Thymus (tissue), 11 donors: Measurements from ENCODE around the gene KEL. TPM values are rescaled to one million over a fixed set of nuclear protein-coding genes. Genes with fewer than 3 reads are reported as not detected.
"Not testable (repeated sequence)": the region's sequence is repeated elsewhere in the genome, so short reads cannot be mapped to it uniquely, and the experiment has no call there.

Source experiments
- DNase-seq, 9 donors: peaks; one replicate each; pipeline ENCODE4 v3.0.0-alpha.2; 2013; ENCODE audit warnings: low spot score in 9 of 9, low read depth in 6 of 9, missing footprints in 1 of 9
- H3K27ac ChIP-seq, 2 donors: one replicate each; pipeline ENCODE4 v1.5.1; 2013; ENCODE audit warnings: control low read depth in 1 of 2, low read depth in 1 of 2, low read length in 1 of 2, mild to moderate bottlenecking in 1 of 2, moderate library complexity in 1 of 2
- H3K27me3 ChIP-seq, 2 donors: one replicate each; pipeline ENCODE4 v1.5.1; 2013; ENCODE audit warnings: low read length in 1 of 2; ENCODE audit not compliant: control insufficient read depth in 2 of 2, insufficient read depth in 1 of 2
- H3K36me3 ChIP-seq, 2 donors: one replicate each; pipeline ENCODE4 v1.5.1; 2013; ENCODE audit warnings: low read length in 1 of 2, mild to moderate bottlenecking in 1 of 2, moderate library complexity in 1 of 2; ENCODE audit not compliant: control insufficient read depth in 2 of 2, insufficient read depth in 2 of 2
- H3K4me1 ChIP-seq, 2 donors: one replicate each; pipeline ENCODE4 v1.5.1; 2013; ENCODE audit warnings: low read length in 2 of 2; ENCODE audit not compliant: control insufficient read depth in 2 of 2, insufficient read depth in 2 of 2
- H3K4me3 ChIP-seq, 2 donors: one replicate each; pipeline ENCODE4 v1.5.1; 2013; ENCODE audit warnings: low read length in 2 of 2, control low read depth in 1 of 2, mild to moderate bottlenecking in 1 of 2
- H3K9me3 ChIP-seq, 2 donors: one replicate each; pipeline ENCODE4 v1.5.1; 2013; ENCODE audit warnings: low read length in 1 of 2, mild to moderate bottlenecking in 1 of 2; ENCODE audit not compliant: control insufficient read depth in 2 of 2, insufficient read depth in 1 of 2
- WGBS: extraction: QIAGEN DNeasy Blood & Tissue Kit; methylation state at CpG from one replicate; pipeline ENCODE4 v1.1.7; 2013; 5-methylcytosine and 5-hydroxymethylcytosine counted together
- polyA plus RNA-seq: library from polyadenylated mRNA; stranded (reverse); fragments of 200-250 nt; gene quantifications from one replicate; pipeline ENCODE4 v1.2.3, GENCODE V29; 2013
- total RNA-seq: library from RNA; stranded (reverse); fragments of 120-200 nt; gene quantifications from one replicate; pipeline ENCODE4 v1.2.4, GENCODE V29; 2013
- donor health status: healthy.

Gene KEL
- total and polyA plus RNA-seq, 2 donors, result 2.6 to 2.7 TPM

- H3K4me3 ChIP-seq, result no peak overlapping the region
- DNase-seq, result no peak
These were observed 37.6 kb upstream of the KEL start for GRCh38 chr7:142999793-143000192.

DNA sequence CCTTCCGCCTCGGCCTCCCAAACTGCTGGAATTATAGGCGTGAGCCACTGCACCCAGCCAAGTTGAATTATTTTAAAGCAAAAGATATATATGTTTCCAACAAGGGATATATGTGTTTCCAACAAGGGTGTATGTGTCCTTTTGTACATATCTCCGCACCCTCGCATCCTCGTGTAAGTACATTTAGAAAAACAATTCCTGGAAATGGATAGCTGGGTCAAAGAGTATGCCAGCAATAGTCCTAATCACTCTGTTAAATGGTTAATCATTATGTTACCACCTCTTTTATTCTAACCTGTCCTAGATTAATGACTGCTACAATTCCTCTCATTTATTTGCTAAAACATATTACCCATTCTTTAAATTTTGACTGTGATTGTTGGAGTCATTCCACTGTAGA, 36.8 kb upstream of the KEL start:
- no peaks in the 10 kb centered on the region for H3K9me3 ChIP-seq
- no peaks in the 10 kb centered on the region for H3K27me3 ChIP-seq
- WGBS, result 97% methylated on average over 6 of the region's 6 CpGs
- no peak overlapping the region for H3K27ac ChIP-seq
- no peaks in the 10 kb centered on the region for H3K36me3 ChIP-seq
- peaks cover 5 to 12% of the 10 kb centered on the region in 2 donors for H3K4me1 ChIP-seq
- no peak overlapping the region for H3K4me3 ChIP-seq
- DNase-seq, result no peak

More at GRCh38 chr7:142999793-143000192, 37.6 kb upstream of the KEL start:
- H3K36me3 ChIP-seq, result no peaks in the 10 kb centered on the region
- H3K27me3 ChIP-seq, result no peaks in the 10 kb centered on the region
- H3K9me3 ChIP-seq, result no peaks in the 10 kb centered on the region
- H3K27ac ChIP-seq, result no peak overlapping the region
- peaks cover 5 to 19% of the 10 kb centered on the region in 2 donors for H3K4me1 ChIP-seq

- H3K9me3 ChIP-seq, result no peaks in the 10 kb centered on the region
- H3K36me3 ChIP-seq, result no peaks in the 10 kb centered on the region
- no peak for DNase-seq
- H3K4me3 ChIP-seq, result no peak overlapping the region
- WGBS, result 79% methylated on average over 4 of the region's 4 CpGs
- no peak overlapping the region for H3K27ac ChIP-seq
- H3K27me3 ChIP-seq, result no peaks in the 10 kb centered on the region
- no peaks in the 10 kb centered on the region for H3K4me1 ChIP-seq
These were observed 35.4 kb upstream of the KEL start for GRCh38 chr7:142997456-142997989.

GRCh38 chr7:142992427-142992826, 30.3 kb upstream of the KEL start:
- Histone ChIP-seq H3K4me3 (no peak overlapping the region), H3K9me3 (no peaks in the 10 kb centered on the region), H3K27ac (no peak overlapping the region), H3K4me1 (no peaks in the 10 kb centered on the region), H3K36me3 (no peaks in the 10 kb centered on the region), H3K27me3 (no peaks in the 10 kb centered on the region)
- 92% methylated on average over 3 of the region's 3 CpGs for WGBS
- DNase-seq, result no peak

DNA sequence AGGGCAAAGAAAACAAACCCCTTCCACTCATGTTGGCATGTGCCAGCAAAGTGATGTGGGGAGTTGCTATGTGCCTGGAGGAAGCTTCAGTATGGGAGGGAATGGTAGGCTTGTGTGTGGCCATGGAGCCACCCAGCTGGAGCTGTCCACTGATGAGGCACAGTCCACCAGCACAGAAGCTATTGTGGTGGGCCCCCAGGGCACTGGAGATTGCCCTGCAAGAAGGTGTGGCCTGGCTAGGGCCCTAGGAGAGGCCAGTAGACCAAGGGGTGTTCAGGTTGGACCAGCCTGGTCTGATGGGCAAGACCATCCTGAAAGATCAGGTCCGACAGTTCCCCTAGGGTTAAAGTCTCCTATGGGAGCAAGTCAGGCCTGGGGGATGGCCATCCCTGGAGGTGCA, 22.1 kb upstream of the KEL start:
- WGBS, result 96% methylated on average over 1 of the region's 1 CpG
- Histone ChIP-seq H3K27ac (no peak overlapping the region), H3K36me3 (no peaks in the 10 kb centered on the region), H3K4me1 (no peaks in the 10 kb centered on the region), H3K27me3 (no peaks in the 10 kb centered on the region), H3K4me3 (no peak overlapping the region), H3K9me3 (no peaks in the 10 kb centered on the region)
- DNase-seq, result no peak

GRCh38 chr7:142983825-142984224, 21.7 kb upstream of the KEL start:
- no peaks in the 10 kb centered on the region for H3K36me3 ChIP-seq
- 95% methylated on average over 1 of the region's 1 CpG for WGBS
- H3K4me3 ChIP-seq, result no peak overlapping the region
- DNase-seq, result peak in 1 of 9 donors; percentile 23
- H3K27me3 ChIP-seq, result no peaks in the 10 kb centered on the region
- no peaks in the 10 kb centered on the region for H3K4me1 ChIP-seq
- no peaks in the 10 kb centered on the region for H3K9me3 ChIP-seq
- no peak overlapping the region for H3K27ac ChIP-seq

- not testable (repeated sequence) for H3K4me1 ChIP-seq, H3K27ac ChIP-seq, DNase-seq, H3K27me3 ChIP-seq, H3K9me3 ChIP-seq, H3K4me3 ChIP-seq, H3K36me3 ChIP-seq
- WGBS, result 96% methylated on average over 4 of the region's 4 CpGs
These were observed 16.2 kb upstream of the KEL start for GRCh38 chr7:142978402-142978801.

GRCh38 chr7:142974626-142975025, 12.5 kb upstream of the KEL start:
- Histone ChIP-seq H3K9me3 (no peaks in the 10 kb centered on the region), H3K27me3 (no peaks in the 10 kb centered on the region), H3K27ac (no peak overlapping the region), H3K4me1 (no peaks in the 10 kb centered on the region), H3K4me3 (no peak overlapping the region), H3K36me3 (no peaks in the 10 kb centered on the region)
- no peak for DNase-seq
- 96% methylated on average over 3 of the region's 3 CpGs for WGBS

DNA sequence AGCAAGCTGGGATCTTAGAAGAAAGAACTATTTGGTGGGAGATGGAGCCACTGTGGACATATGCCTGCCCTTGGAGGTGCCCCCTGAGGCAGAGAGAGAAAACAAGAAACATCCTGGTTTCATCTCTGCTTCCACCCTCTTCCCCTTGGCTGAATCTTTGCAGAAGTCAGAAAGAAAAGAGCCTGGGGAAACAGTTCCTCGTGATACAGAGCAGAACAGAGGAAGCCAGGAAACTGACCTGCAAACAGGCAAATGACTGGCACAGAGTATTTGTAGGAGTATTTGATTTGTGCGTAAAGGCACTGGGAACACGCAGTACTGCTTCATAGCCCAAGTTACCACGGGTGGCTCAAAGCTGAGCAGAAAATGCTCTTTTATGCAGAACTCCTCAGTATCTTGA, 7.0 kb upstream of the KEL start:
- H3K4me3 ChIP-seq, result no peak overlapping the region
- H3K27ac ChIP-seq, result no peak overlapping the region
- no peaks in the 10 kb centered on the region for H3K36me3 ChIP-seq
- H3K4me1 ChIP-seq, result peaks cover 0 to 3% of the 10 kb centered on the region in 2 donors
- H3K27me3 ChIP-seq, result no peaks in the 10 kb centered on the region
- H3K9me3 ChIP-seq, result no peaks in the 10 kb centered on the region
- WGBS, result 45% methylated on average over 4 of the region's 4 CpGs
- no peak for DNase-seq

DNA sequence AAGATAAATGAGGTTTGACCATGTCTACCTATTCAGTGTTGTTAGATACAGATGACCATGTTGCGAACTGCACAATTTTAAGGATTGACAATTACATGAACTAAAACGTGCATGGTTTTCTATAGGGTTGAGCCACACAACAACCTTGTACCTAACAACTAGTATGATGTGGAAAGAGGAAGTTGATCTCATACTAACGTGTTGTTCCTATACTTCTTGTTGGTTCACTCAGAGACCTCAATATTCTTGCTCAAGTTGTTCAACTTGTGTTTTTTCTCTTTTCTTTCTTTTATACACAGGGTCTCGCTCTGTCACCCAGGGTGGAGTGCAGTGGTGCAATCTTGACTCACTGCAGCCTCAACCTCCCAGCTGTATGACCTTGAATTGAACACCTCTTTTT, 6.1 kb upstream of the KEL start:
- Histone ChIP-seq H3K4me1 (peaks cover 0 to 3% of the 10 kb centered on the region in 2 donors), H3K27ac (no peak overlapping the region), H3K9me3 (no peaks in the 10 kb centered on the region), H3K4me3 (no peak overlapping the region), H3K36me3 (no peaks in the 10 kb centered on the region), H3K27me3 (no peaks in the 10 kb centered on the region)
- 74% methylated on average over 4 of the region's 4 CpGs for WGBS
- no peak for DNase-seq
